ENCODE measurements around the gene VPS33B.

DNA sequence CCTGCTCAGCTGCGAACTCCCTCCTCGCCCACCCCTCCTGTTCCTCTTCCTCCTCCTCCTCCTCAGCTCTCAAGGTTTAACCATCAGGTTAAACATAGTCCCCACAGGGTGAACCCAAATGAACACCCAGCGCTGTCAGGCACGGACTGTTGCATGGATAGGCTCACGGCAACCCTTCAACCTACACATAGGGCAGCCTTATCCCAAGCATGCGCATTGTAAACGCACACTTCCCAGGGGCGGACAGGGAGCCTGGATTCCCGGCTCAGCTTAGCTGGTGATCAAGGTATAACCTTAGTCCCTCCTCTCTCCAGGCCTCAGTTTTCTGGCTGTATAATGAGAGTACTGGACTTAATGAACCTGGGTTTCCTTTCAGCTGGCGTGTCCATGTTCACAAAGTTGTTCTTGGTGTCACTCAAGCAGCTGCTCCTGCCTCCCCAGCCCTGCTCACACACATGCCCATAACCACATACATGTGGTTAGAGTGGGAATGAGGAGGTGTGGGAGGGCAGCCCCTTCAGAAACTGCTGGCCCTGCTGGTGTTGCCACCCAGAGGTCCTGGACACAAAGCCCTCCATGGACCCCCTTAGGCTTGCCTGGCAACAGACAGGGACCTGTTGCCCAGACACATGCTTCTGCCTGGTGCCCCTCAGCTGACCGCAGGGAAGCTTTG, 20.9 kb upstream of the VPS33B start:
- TF ChIP-seq, protein P1, sequence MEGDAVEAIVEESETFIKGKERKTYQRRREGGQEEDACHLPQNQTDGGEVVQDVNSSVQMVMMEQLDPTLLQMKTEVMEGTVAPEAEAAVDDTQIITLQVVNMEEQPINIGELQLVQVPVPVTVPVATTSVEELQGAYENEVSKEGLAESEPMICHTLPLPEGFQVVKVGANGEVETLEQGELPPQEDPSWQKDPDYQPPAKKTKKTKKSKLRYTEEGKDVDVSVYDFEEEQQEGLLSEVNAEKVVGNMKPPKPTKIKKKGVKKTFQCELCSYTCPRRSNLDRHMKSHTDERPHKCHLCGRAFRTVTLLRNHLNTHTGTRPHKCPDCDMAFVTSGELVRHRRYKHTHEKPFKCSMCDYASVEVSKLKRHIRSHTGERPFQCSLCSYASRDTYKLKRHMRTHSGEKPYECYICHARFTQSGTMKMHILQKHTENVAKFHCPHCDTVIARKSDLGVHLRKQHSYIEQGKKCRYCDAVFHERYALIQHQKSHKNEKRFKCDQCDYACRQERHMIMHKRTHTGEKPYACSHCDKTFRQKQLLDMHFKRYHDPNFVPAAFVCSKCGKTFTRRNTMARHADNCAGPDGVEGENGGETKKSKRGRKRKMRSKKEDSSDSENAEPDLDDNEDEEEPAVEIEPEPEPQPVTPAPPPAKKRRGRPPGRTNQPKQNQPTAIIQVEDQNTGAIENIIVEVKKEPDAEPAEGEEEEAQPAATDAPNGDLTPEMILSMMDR (conservative IDR thresholded peaks at IDR 0.05; ENCODE audit: low read length), result no peak
- TF ChIP-seq EZH2phosphoT487 (IDR thresholded peaks at IDR 0.05; ENCODE audit: borderline replicate concordance, low read depth, low read length), result no peak
